Measurements from ENCODE around the gene SEC16A. TPM values are rescaled to one million over a fixed set of nuclear protein-coding genes. Genes with fewer than 3 reads are reported as not detected.
A peak's percentile ranks its signal among the peaks of the same experiment; 100 is the strongest.

SEC16A gene
- total RNA-seq, 1 experiment from 2014 or later = 56.4 TPM

GRCh38 chr9:136522314-136523237 lies 39.7 kb upstream of the SEC16A start:
- H3K18ac ChIP-seq (ENCODE audit: insufficient read length, low read depth, low read length) = no peak overlapping the region
- H2BK20ac ChIP-seq (ENCODE audit: low read depth, low read length, poor library complexity, severe bottlenecking) = no peak overlapping the region
- H4K5ac ChIP-seq (ENCODE audit: insufficient read length, low read depth, low read length) = no peak overlapping the region
- TF ChIP-seq, protein P1, sequence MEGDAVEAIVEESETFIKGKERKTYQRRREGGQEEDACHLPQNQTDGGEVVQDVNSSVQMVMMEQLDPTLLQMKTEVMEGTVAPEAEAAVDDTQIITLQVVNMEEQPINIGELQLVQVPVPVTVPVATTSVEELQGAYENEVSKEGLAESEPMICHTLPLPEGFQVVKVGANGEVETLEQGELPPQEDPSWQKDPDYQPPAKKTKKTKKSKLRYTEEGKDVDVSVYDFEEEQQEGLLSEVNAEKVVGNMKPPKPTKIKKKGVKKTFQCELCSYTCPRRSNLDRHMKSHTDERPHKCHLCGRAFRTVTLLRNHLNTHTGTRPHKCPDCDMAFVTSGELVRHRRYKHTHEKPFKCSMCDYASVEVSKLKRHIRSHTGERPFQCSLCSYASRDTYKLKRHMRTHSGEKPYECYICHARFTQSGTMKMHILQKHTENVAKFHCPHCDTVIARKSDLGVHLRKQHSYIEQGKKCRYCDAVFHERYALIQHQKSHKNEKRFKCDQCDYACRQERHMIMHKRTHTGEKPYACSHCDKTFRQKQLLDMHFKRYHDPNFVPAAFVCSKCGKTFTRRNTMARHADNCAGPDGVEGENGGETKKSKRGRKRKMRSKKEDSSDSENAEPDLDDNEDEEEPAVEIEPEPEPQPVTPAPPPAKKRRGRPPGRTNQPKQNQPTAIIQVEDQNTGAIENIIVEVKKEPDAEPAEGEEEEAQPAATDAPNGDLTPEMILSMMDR (conservative IDR thresholded peaks at IDR 0.05) = no peak
- H3K23ac ChIP-seq (ENCODE audit: insufficient read length, low read depth, low read length) = no peak overlapping the region
- no peak for DNase-seq
- no peak overlapping the region for H3K4ac ChIP-seq (ENCODE audit: low read depth, low read length)
- H4K8ac ChIP-seq (replicated peaks; ENCODE audit: insufficient read length, low read depth, low read length) = no peak overlapping the region
- Mint-ChIP-seq H3K36me3 (ENCODE audit: insufficient read depth in 1 of 3, low read depth in 3 of 3) (peaks cover 2 to 18% (median 15%) of the 10 kb centered on the region in 3 experiments; a peak in 6 of 7 replicates), H3K9me3 (no peaks in the 10 kb centered on the region), H3K27ac (peak overlapping the region in 2 of 3 experiments; percentile 34 to 59; a peak in 1 of 7 replicates), H3K4me3 (no peak overlapping the region), H3K4me1 (peaks cover 0 to 5% of the 10 kb centered on the region in 2 experiments; a peak in 2 of 4 replicates), H3K27me3 (ENCODE audit: low read depth) (no peaks in the 10 kb centered on the region)
- H3K27me3 ChIP-seq (ENCODE audit: insufficient read depth, low read length) = no peaks in the 10 kb centered on the region
- H2BK12ac ChIP-seq (ENCODE audit: insufficient read length, low read depth, low read length) = no peak overlapping the region
- no peak overlapping the region for H3K14ac ChIP-seq (ENCODE audit: insufficient read depth, low read length)
- no peaks in the 10 kb centered on the region for H3K4me1 ChIP-seq (ENCODE audit: insufficient read depth, low read length)
- H2AFZ ChIP-seq (ENCODE audit: low read length) = no peak overlapping the region
- H3T11ph ChIP-seq (ENCODE audit: low read length) = no peak overlapping the region
- no peaks in the 10 kb centered on the region for H3K79me1 ChIP-seq (ENCODE audit: insufficient read depth, low read depth, low read length, poor library complexity, severe bottlenecking)
- no peak overlapping the region for H2BK5ac ChIP-seq (ENCODE audit: insufficient read length, low read length)
- no peak overlapping the region for H2BK120ac ChIP-seq (ENCODE audit: low read depth, low read length, poor library complexity, severe bottlenecking)
- H3K27ac ChIP-seq (ENCODE audit: insufficient read length, low read depth, low read length) = no peak overlapping the region
- H3K4me2 ChIP-seq (ENCODE audit: insufficient read depth, insufficient read length, low read length) = no peak overlapping the region
- no peak overlapping the region for H3K9ac ChIP-seq (ENCODE audit: extremely low read depth, insufficient read length, low read length)
- no peak overlapping the region for H4K91ac ChIP-seq (ENCODE audit: insufficient read length, low read depth, low read length)
- no peaks in the 10 kb centered on the region for H4K20me1 ChIP-seq (ENCODE audit: control insufficient read depth, insufficient read depth, insufficient read length)
- no peak overlapping the region for H2AK5ac ChIP-seq (ENCODE audit: insufficient read length, low read length)
- no CpG with 5 or more reads among the region's 59 CpGs for WGBS (ENCODE audit: extremely low coverage, insufficient read length, low lambda C conversion rate)
- H3K56ac ChIP-seq (ENCODE audit: insufficient read length, low read depth, low read length) = no peak overlapping the region
- H3K79me2 ChIP-seq (ENCODE audit: insufficient read depth, low read length) = peaks cover 2% of the 10 kb centered on the region; the same call in 1 of the 2 replicates
- H3K23me2 ChIP-seq (ENCODE audit: insufficient read length, low read depth, low read length, poor library complexity, severe bottlenecking) = no peaks in the 10 kb centered on the region
- H3K9me3 ChIP-seq (ENCODE audit: control insufficient read depth, low read depth, low read length) = no peaks in the 10 kb centered on the region
- H2BK15ac ChIP-seq (ENCODE audit: low read depth, low read length) = no peak overlapping the region
